HFF-Myc (cell line): Measurements from ENCODE around the gene CTRL.
A peak's percentile ranks its signal among the peaks of the same experiment; 100 is the strongest.
"Not testable (repeated sequence)": the region's sequence is repeated elsewhere in the genome, so short reads cannot be mapped to it uniquely, and the experiment has no call there.

Experiments used
- DNase-seq: peaks from one replicate; pipeline ENCODE4 v3.0.0-alpha.2; 2011; ENCODE audit warnings: low read depth; ENCODE audit errors: extremely low read depth
- H3K4me3 ChIP-seq: replicated peaks from 2 replicates; pipeline ENCODE4 v1.5.1; 2011; ENCODE audit warnings: low read depth, mild to moderate bottlenecking, control low read depth, low read length
- TF ChIP-seq, protein P1 (sequence below): IDR thresholded peaks from 2 replicates; pipeline ENCODE4 v1.5.1; 2012; ENCODE audit warnings: mild to moderate bottlenecking, low read depth, low read length, control low read depth; ENCODE audit errors: missing control alignments

Gene CTRL

GRCh38 chr16:67922221-67922620, 9.4 kb downstream of the CTRL start:
- no peak for DNase-seq
- no peak overlapping the region for H3K4me3 ChIP-seq

DNA sequence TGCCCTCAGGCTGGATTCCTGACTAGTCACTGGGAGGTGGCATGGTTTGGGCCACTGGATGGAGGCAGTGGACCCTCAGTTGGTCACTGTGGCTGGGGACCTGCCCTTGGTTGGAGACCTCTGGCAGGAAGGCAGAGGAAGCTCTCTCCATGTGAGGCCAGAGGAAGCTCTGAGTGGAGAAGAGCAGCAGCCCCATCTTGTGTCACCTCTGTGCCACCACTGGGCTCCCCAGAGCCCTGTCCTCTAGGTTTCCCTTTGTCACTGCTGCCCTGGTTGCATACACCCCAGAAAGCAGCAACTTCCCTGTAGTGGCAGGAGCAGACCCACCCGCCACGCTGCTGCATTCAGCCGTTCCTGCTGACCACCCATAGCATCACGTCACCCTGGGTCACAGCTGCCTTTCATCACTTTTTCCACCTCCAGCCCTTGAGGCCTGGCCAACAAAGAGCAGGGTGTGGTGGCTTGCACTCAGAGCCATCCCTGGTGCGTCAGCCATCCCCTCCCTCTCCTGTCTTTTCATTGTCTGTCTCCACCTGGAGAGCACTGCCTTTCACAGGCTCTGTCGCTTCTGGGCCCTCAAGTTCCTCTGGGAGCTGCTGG, 11.9 kb downstream of the CTRL start:
- no peak for DNase-seq
- TF ChIP-seq, protein P1, sequence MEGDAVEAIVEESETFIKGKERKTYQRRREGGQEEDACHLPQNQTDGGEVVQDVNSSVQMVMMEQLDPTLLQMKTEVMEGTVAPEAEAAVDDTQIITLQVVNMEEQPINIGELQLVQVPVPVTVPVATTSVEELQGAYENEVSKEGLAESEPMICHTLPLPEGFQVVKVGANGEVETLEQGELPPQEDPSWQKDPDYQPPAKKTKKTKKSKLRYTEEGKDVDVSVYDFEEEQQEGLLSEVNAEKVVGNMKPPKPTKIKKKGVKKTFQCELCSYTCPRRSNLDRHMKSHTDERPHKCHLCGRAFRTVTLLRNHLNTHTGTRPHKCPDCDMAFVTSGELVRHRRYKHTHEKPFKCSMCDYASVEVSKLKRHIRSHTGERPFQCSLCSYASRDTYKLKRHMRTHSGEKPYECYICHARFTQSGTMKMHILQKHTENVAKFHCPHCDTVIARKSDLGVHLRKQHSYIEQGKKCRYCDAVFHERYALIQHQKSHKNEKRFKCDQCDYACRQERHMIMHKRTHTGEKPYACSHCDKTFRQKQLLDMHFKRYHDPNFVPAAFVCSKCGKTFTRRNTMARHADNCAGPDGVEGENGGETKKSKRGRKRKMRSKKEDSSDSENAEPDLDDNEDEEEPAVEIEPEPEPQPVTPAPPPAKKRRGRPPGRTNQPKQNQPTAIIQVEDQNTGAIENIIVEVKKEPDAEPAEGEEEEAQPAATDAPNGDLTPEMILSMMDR: peak; percentile 7
- no peak overlapping the region for H3K4me3 ChIP-seq

More at GRCh38 chr16:67922221-67922620, 9.4 kb downstream of the CTRL start:
- TF ChIP-seq, protein P1: no peak

- TF ChIP-seq, protein P1: no peak
- H3K4me3 ChIP-seq: no peak overlapping the region
- DNase-seq: peak; percentile 40
Measured at GRCh38 chr16:67917852-67918236, 13.8 kb downstream of the CTRL start.

GRCh38 chr16:67917140-67917851, 14.4 kb downstream of the CTRL start:
- TF ChIP-seq, protein P1: no peak

DNA sequence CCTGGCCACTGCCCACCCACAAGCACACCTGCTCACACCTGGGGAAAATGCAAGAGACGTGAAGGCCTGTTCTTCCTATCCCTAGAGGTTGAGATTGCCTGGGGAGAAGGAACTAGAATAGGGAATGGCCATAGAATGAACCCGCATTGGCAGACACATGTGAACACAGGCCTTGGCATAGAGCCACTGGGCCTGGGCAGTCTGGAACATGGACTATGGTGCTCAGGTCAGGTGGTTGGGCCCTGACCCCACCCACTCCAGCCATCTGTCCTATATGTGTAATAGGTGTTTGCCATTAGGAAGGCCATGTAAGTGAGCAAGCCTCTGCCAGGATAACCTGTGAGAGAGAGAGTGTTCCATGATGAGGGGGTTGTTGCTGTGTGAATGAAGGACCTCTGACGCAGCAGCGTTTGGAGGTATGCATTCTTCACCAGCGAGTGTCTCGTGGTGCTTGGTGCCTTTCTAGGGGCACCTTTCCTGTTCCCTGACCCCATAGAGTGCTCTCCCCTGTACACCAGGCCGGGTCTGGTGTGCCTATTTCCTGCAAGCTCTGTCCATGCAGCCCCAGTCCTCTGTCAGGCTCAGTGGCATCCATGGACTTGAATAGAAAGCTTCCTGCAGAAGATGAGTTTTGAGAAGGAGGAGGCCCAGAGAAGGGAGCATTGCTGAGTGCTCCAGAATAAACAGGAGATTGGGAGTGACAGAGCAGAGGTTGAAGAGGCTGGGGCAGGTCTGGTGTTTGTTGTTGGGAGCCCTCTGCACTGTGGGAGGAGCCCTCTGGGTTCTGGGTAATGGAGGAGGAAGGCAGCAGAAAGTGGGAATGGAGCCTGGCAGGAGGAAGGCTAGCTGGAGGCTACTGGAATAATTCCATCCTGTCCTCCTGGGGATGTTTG, 15.6 kb downstream of the CTRL start:
- no peak for DNase-seq
- TF ChIP-seq, protein P1: no peak
- no peak overlapping the region for H3K4me3 ChIP-seq

More at GRCh38 chr16:67917140-67917851, 14.4 kb downstream of the CTRL start:
- DNase-seq: no peak
- H3K4me3 ChIP-seq: no peak overlapping the region

DNA sequence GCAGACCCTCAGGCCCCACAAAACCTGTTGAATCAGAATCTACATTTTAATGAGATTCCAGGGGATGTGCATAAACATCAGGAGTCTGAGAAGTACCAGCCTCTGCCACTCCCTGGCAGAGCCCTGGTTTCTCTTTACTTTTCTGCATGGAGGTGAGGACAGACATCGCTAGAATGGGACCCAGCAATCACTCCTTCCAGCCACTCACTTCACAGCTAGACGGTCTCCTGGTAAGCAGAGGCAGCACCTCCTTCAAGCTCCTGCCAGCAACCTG, 16.2 kb downstream of the CTRL start:
- not testable (repeated sequence) for DNase-seq, H3K4me3 ChIP-seq
